ENCODE results near the gene WDR70. TPM values are rescaled to one million over a fixed set of nuclear protein-coding genes. Genes with fewer than 3 reads are reported as not detected.

The WDR70 gene
- total RNA-seq, 2 donors from 2014 or later, result 39.0 to 44.0 TPM

GRCh38 chr5:37738865-37739488 is 359.9 kb downstream of the WDR70 start:
- no peak for DNase-seq
- H3K9me3 Mint-ChIP-seq, result peaks cover 2% of the 10 kb centered on the region in 2 donors
- H3K27ac Mint-ChIP-seq, result no peak overlapping the region
- peak in 1 of 2 donors; percentile 32 for ATAC-seq (replicated peaks in 1 of 2)
- peaks cover 10 to 19% of the 10 kb centered on the region in 2 donors for H3K36me3 Mint-ChIP-seq (ENCODE audit: insufficient read depth in 2 of 2)
- no peaks in the 10 kb centered on the region for H3K27me3 Mint-ChIP-seq (ENCODE audit: low read depth)
- peaks cover 20% of the 10 kb centered on the region for H3K4me1 Mint-ChIP-seq (ENCODE audit: low read depth)
- H3K4me3 Mint-ChIP-seq, result no peak overlapping the region

DNA sequence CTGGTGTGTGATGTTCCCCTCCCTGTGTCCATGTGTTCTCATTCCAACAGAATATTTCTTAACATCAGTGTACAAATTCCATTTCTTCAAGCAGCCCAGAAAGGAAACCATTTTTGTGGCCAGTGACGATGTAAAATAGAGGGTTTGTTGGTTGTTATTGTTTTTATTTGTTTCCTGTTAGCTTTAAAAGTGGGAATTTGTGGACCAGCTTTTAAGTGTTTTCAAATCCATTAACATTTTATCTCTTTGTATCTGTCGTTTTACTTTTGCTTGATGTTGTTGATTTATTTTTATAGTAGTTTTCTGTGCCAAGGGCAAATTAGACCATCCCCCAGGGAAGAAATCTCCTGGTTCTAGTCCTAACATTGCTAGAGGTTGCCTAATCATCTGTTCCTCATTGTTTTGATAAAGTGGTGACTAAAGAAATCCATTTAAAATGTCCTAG is 360.7 kb downstream of the WDR70 start:
- no peak for ATAC-seq (replicated peaks in 1 of 2)
- peaks cover 13 to 24% of the 10 kb centered on the region in 2 donors for H3K36me3 Mint-ChIP-seq (ENCODE audit: insufficient read depth in 2 of 2)

DNA sequence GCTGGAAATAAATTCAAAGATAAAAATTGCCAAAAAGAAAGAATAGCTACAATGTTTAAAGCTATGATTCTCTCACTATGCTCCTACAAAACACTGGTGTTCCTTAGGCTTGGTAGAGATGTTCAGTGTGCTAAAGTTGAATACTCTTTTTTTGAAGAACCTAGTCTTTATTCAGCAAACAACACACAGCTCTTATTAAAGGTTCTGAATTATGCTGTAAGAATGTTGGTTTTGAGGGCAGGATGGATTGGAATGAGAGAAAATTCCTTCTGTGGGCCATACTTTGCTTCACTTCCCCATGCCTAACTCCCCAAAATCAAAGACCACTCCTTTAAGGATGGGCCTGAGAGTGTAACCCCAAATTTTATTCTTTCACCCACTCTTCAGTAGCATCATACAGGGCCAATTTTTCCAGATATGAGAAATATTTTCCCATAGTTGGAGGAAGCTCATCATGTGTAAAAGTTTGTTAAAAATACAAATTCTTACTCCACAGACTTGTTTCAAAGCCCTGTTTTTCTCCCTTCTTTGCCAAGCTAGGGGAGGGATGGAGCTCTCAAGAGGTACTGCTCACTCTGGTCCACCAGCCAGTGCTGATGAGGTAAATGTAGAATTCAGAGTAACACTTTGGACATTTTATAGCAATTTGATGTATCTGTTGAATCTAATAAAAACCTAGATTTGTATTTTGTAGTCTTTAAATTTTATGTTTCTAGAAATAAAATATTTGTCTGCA is 361.4 kb downstream of the WDR70 start:
- DNase-seq, result no peak
- no peaks in the 10 kb centered on the region for H3K27me3 Mint-ChIP-seq (ENCODE audit: low read depth)
- H3K9me3 Mint-ChIP-seq, result peaks cover 7 to 9% of the 10 kb centered on the region in 2 donors
- no peak for ATAC-seq (replicated peaks in 1 of 2)
- no peak overlapping the region for H3K4me3 Mint-ChIP-seq
- H3K36me3 Mint-ChIP-seq (ENCODE audit: insufficient read depth in 2 of 2), result peaks cover 13 to 24% of the 10 kb centered on the region in 2 donors
- H3K27ac Mint-ChIP-seq, result no peak overlapping the region
- H3K4me1 Mint-ChIP-seq (ENCODE audit: low read depth), result peaks cover 20% of the 10 kb centered on the region

More for the DNA sequence above, 360.7 kb downstream of the WDR70 start:
- no peak overlapping the region for H3K27ac Mint-ChIP-seq
- H3K4me3 Mint-ChIP-seq, result no peak overlapping the region
- H3K27me3 Mint-ChIP-seq (ENCODE audit: low read depth), result no peaks in the 10 kb centered on the region
- peaks cover 20% of the 10 kb centered on the region for H3K4me1 Mint-ChIP-seq (ENCODE audit: low read depth)
- no peak for DNase-seq
- peaks cover 6 to 7% of the 10 kb centered on the region in 2 donors for H3K9me3 Mint-ChIP-seq

GRCh38 chr5:37742111-37742510 is 363.0 kb downstream of the WDR70 start:
- peaks cover 22 to 31% of the 10 kb centered on the region in 2 donors for H3K36me3 Mint-ChIP-seq (ENCODE audit: insufficient read depth in 2 of 2)
- H3K27me3 Mint-ChIP-seq (ENCODE audit: low read depth), result no peaks in the 10 kb centered on the region
- peaks cover 17 to 20% of the 10 kb centered on the region in 2 donors for H3K9me3 Mint-ChIP-seq
- ATAC-seq (replicated peaks in 1 of 2) (no peak), DNase-seq (no peak)
- no peak overlapping the region for H3K27ac Mint-ChIP-seq
- H3K4me3 Mint-ChIP-seq, result no peak overlapping the region
- peaks cover 20% of the 10 kb centered on the region for H3K4me1 Mint-ChIP-seq (ENCODE audit: low read depth)

GRCh38 chr5:37751227-37751626 is 372.1 kb downstream of the WDR70 start:
- H3K27me3 Mint-ChIP-seq (ENCODE audit: low read depth), result no peaks in the 10 kb centered on the region
- no peak for DNase-seq
- H3K27ac Mint-ChIP-seq, result no peak overlapping the region
- no peak for ATAC-seq (replicated peaks in 1 of 2)
- H3K4me1 Mint-ChIP-seq (ENCODE audit: low read depth), result no peaks in the 10 kb centered on the region
- peaks cover 10 to 13% of the 10 kb centered on the region in 2 donors for H3K36me3 Mint-ChIP-seq (ENCODE audit: insufficient read depth in 2 of 2)
- peaks cover 9 to 14% of the 10 kb centered on the region in 2 donors for H3K9me3 Mint-ChIP-seq
- no peak overlapping the region for H3K4me3 Mint-ChIP-seq

DNA sequence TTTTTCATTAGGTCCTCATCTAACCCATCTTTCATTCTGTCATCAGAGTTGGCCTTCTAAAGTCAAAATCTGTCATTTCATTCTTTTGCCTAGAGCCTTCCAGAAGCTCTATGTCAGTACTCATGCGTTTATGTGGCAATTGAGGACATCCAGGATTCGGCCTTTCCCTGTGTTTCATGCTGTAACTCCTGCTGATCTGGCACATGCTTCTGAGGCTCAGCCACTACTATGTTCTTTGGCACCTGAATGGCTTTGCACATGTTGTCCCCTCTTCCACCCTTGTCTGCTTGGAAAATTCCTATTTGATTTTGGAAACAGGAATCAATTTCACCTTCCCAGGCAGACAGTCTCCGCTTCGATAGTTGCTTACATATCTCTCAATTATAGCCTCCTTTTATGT is 375.9 kb downstream of the WDR70 start:
- peaks cover 6 to 9% of the 10 kb centered on the region in 2 donors for H3K36me3 Mint-ChIP-seq (ENCODE audit: insufficient read depth in 2 of 2)
- H3K27me3 Mint-ChIP-seq (ENCODE audit: low read depth), result no peaks in the 10 kb centered on the region

GRCh38 chr5:37755581-37755980 is 376.5 kb downstream of the WDR70 start:
- Mint-ChIP-seq H3K4me3 (no peak overlapping the region), H3K27ac (no peak overlapping the region), H3K4me1 (ENCODE audit: low read depth) (no peaks in the 10 kb centered on the region), H3K9me3 (peaks cover 3 to 8% of the 10 kb centered on the region in 2 donors), H3K36me3 (ENCODE audit: insufficient read depth in 2 of 2) (peaks cover 6 to 9% of the 10 kb centered on the region in 2 donors), H3K27me3 (ENCODE audit: low read depth) (no peaks in the 10 kb centered on the region)
- ATAC-seq (replicated peaks in 1 of 2), result no peak
- DNase-seq, result no peak

More for the DNA sequence above, 375.9 kb downstream of the WDR70 start:
- H3K9me3 Mint-ChIP-seq, result peaks cover 3 to 8% of the 10 kb centered on the region in 2 donors
- DNase-seq (no peak), ATAC-seq (replicated peaks in 1 of 2) (no peak)
- no peaks in the 10 kb centered on the region for H3K4me1 Mint-ChIP-seq (ENCODE audit: low read depth)
- H3K4me3 Mint-ChIP-seq, result no peak overlapping the region
- no peak overlapping the region for H3K27ac Mint-ChIP-seq

- peaks cover 3 to 8% of the 10 kb centered on the region in 2 donors for H3K9me3 Mint-ChIP-seq
- no peak overlapping the region for H3K27ac Mint-ChIP-seq
- H3K4me1 Mint-ChIP-seq (ENCODE audit: low read depth), result no peaks in the 10 kb centered on the region
These were observed 377.1 kb downstream of the WDR70 start for GRCh38 chr5:37756248-37756647.

GRCh38 chr5:37757980-37758582 is 379.0 kb downstream of the WDR70 start:
- Mint-ChIP-seq H3K36me3 (ENCODE audit: insufficient read depth in 2 of 2) (peaks cover 6 to 7% of the 10 kb centered on the region in 2 donors), H3K9me3 (peaks cover 3 to 8% of the 10 kb centered on the region in 2 donors), H3K4me3 (no peak overlapping the region), H3K27ac (no peak overlapping the region), H3K27me3 (ENCODE audit: low read depth) (no peaks in the 10 kb centered on the region), H3K4me1 (ENCODE audit: low read depth) (no peaks in the 10 kb centered on the region)
- DNase-seq (no peak), ATAC-seq (replicated peaks in 1 of 2) (no peak)

More at GRCh38 chr5:37756248-37756647, 377.1 kb downstream of the WDR70 start:
- H3K27me3 Mint-ChIP-seq (ENCODE audit: low read depth), result no peaks in the 10 kb centered on the region
- ATAC-seq (replicated peaks in 1 of 2) (no peak), DNase-seq (no peak)
- no peak overlapping the region for H3K4me3 Mint-ChIP-seq
- H3K36me3 Mint-ChIP-seq (ENCODE audit: insufficient read depth in 2 of 2), result peaks cover 6 to 7% of the 10 kb centered on the region in 2 donors

- ATAC-seq (replicated peaks in 1 of 2), result no peak
- no peaks in the 10 kb centered on the region for H3K9me3 Mint-ChIP-seq
- peaks cover 15% of the 10 kb centered on the region for H3K27me3 Mint-ChIP-seq (ENCODE audit: low read depth)
- no peaks in the 10 kb centered on the region for H3K4me1 Mint-ChIP-seq (ENCODE audit: low read depth)
- H3K27ac Mint-ChIP-seq, result no peak overlapping the region
- no peak overlapping the region for H3K4me3 Mint-ChIP-seq
- no peaks in the 10 kb centered on the region for H3K36me3 Mint-ChIP-seq (ENCODE audit: insufficient read depth in 2 of 2)
- no peak for DNase-seq
These were observed 388.1 kb downstream of the WDR70 start for GRCh38 chr5:37767251-37767650.

- Mint-ChIP-seq H3K4me1 (ENCODE audit: low read depth) (no peaks in the 10 kb centered on the region), H3K36me3 (ENCODE audit: insufficient read depth in 2 of 2) (no peaks in the 10 kb centered on the region)
- ATAC-seq (replicated peaks in 1 of 2), result no peak
These were observed 388.8 kb downstream of the WDR70 start for GRCh38 chr5:37767961-37768360.

GRCh38 chr5:37768371-37768770 is 389.3 kb downstream of the WDR70 start:
- peaks cover 15% of the 10 kb centered on the region for H3K27me3 Mint-ChIP-seq (ENCODE audit: low read depth)

More at GRCh38 chr5:37767961-37768360, 388.8 kb downstream of the WDR70 start:
- DNase-seq, result no peak
- H3K27me3 Mint-ChIP-seq (ENCODE audit: low read depth), result peaks cover 15% of the 10 kb centered on the region
- no peak overlapping the region for H3K4me3 Mint-ChIP-seq
- H3K27ac Mint-ChIP-seq, result no peak overlapping the region
- H3K9me3 Mint-ChIP-seq, result no peaks in the 10 kb centered on the region

GRCh38 chr5:37769108-37769507 is 390.0 kb downstream of the WDR70 start:
- Mint-ChIP-seq H3K9me3 (peaks cover 0 to 5% of the 10 kb centered on the region in 2 donors), H3K27me3 (ENCODE audit: low read depth) (peaks cover 15% of the 10 kb centered on the region), H3K36me3 (ENCODE audit: insufficient read depth in 2 of 2) (peaks cover 0 to 3% of the 10 kb centered on the region in 2 donors), H3K4me3 (no peak overlapping the region), H3K27ac (no peak overlapping the region), H3K4me1 (ENCODE audit: low read depth) (no peaks in the 10 kb centered on the region)
- ATAC-seq (replicated peaks in 1 of 2), result no peak
- no peak for DNase-seq

More at GRCh38 chr5:37768371-37768770, 389.3 kb downstream of the WDR70 start:
- H3K4me1 Mint-ChIP-seq (ENCODE audit: low read depth), result no peaks in the 10 kb centered on the region
- H3K27ac Mint-ChIP-seq, result no peak overlapping the region
- H3K36me3 Mint-ChIP-seq (ENCODE audit: insufficient read depth in 2 of 2), result peaks cover 0 to under 1% of the 10 kb centered on the region in 2 donors
- H3K9me3 Mint-ChIP-seq, result peaks cover 0 to 4% of the 10 kb centered on the region in 2 donors
- no peak overlapping the region for H3K4me3 Mint-ChIP-seq
- DNase-seq (no peak), ATAC-seq (replicated peaks in 1 of 2) (no peak)
